GM06990 (cell line): ENCODE data around the gene SPTLC2.
"Not testable (repeated sequence)": the region's sequence is repeated elsewhere in the genome, so short reads cannot be mapped to it uniquely, and the experiment has no call there.

Experiments
- DNase-seq: peaks from one replicate; pipeline ENCODE4 v3.0.0-alpha.2; 2011; ENCODE audit not compliant: insufficient read length; ENCODE audit errors: extremely low read depth
- H3K27me3 ChIP-seq: replicated peaks from 2 replicates; pipeline ENCODE4 v1.6.0; 2011; ENCODE audit warnings: low read length; ENCODE audit not compliant: control insufficient read depth, insufficient read depth
- H3K36me3 ChIP-seq: 2 replicates; pipeline ENCODE4 v1.5.1; 2011; ENCODE audit warnings: low read length; ENCODE audit not compliant: control insufficient read depth, insufficient read depth
- H3K4me3 ChIP-seq: replicated peaks from 2 replicates; pipeline ENCODE4 v1.5.1; 2011; ENCODE audit warnings: low read depth, mild to moderate bottlenecking, control low read depth, low read length
- TF ChIP-seq, protein P1 (sequence below): IDR thresholded peaks from 2 replicates; pipeline ENCODE4 v1.5.1; 2011; ENCODE audit warnings: low read length, control low read depth, mild to moderate bottlenecking, inconsistent platforms; ENCODE audit not compliant: insufficient read depth, poor library complexity, severe bottlenecking

The SPTLC2 gene

DNA sequence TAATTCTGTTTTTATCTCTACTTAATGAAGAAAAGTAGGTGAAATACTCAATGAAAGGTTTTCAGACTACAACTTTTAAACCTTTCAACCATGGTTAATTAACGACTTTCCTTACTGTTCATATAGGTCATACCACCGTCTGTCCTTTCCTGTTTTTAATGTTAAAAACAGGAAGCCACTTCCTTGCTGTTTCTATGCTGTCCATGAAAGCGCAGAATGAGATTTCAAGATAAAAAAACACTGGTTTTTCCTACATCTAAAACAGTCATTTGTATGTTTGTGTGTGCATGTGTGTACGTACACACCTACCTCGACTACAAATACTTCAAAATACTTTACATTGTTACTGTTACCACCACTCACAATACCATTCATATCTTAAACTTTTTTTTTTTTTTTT, 27.3 kb downstream of the SPTLC2 start:
- TF ChIP-seq, protein P1, sequence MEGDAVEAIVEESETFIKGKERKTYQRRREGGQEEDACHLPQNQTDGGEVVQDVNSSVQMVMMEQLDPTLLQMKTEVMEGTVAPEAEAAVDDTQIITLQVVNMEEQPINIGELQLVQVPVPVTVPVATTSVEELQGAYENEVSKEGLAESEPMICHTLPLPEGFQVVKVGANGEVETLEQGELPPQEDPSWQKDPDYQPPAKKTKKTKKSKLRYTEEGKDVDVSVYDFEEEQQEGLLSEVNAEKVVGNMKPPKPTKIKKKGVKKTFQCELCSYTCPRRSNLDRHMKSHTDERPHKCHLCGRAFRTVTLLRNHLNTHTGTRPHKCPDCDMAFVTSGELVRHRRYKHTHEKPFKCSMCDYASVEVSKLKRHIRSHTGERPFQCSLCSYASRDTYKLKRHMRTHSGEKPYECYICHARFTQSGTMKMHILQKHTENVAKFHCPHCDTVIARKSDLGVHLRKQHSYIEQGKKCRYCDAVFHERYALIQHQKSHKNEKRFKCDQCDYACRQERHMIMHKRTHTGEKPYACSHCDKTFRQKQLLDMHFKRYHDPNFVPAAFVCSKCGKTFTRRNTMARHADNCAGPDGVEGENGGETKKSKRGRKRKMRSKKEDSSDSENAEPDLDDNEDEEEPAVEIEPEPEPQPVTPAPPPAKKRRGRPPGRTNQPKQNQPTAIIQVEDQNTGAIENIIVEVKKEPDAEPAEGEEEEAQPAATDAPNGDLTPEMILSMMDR, result no peak
- Histone ChIP-seq H3K27me3 (no peaks in the 10 kb centered on the region), H3K4me3 (no peak overlapping the region), H3K36me3 (no peaks in the 10 kb centered on the region)
- DNase-seq, result no peak

DNA sequence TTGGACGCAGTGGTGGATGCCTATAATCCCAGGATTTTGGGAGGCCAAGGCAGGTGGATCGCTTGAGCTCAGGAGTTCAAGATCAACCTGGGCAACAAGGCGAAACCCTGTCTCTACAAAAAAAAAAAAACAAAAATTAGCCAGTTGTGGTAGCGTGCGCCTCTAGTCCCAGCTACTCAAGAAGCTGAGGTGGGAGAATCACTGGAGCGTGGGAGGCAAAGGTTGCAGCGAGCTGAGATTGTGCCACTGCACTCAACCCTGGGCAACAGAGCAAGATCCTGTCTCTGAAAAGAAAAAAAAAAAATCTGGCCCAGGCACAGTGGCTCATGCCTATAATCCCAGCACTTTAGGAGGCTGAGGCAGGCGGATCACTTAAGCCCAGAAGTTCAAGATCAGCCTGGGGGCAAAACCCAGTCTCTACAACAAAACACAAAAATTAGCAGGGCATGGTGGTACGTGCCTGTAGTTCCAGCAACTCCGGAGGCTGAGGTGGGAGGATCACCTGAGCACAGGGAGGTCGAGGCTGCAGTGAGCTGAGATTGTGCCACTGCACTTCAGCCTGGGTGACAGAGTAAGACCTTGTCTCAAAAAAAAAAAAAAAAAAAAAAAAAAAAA, 27.9 kb downstream of the SPTLC2 start:
- not testable (repeated sequence) for H3K27me3 ChIP-seq, H3K4me3 ChIP-seq, DNase-seq, H3K36me3 ChIP-seq

DNA sequence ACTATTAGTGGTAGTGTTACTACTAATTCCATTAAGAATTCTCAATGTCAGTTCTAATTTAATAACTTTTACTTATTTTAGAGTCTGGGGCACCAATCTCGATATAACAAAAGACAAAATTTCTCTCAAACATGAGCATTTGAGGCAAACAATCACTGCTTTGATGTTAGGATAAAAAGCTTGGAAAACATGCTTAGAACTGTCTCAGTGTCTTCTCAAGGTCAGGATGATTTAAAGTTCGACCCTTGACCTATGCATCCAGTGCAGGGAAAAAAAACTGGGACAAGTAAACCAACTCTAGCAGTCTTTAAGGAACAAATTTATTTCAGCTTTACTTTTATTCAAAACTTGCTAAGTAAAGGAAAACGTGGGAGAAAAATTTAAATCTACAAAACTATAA, 31.1 kb downstream of the SPTLC2 start:
- Histone ChIP-seq H3K4me3 (no peak overlapping the region), H3K27me3 (no peaks in the 10 kb centered on the region), H3K36me3 (no peaks in the 10 kb centered on the region)
- TF ChIP-seq, protein P1, result no peak
- DNase-seq, result no peak

DNA sequence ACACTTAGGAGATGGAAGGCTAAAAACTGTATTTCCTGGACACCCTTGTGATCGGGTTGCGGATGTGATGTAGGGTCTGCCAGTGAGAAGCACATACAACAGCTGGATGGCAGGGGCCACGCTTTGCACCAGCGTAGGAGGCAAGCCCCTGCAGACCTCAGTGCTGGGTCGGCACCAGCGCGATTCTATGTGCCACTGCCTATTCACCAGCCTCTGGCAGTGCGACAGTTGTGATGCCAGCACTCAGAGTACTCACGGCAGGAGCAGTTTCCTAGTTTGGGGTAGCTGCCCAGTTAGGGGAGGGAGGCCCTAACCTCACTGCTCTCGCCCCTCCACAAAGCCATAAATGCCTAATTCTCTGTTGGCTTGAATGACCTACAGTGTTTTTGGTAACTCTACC, 31.6 kb downstream of the SPTLC2 start:
- TF ChIP-seq, protein P1, result no peak
- no peak for DNase-seq

DNA sequence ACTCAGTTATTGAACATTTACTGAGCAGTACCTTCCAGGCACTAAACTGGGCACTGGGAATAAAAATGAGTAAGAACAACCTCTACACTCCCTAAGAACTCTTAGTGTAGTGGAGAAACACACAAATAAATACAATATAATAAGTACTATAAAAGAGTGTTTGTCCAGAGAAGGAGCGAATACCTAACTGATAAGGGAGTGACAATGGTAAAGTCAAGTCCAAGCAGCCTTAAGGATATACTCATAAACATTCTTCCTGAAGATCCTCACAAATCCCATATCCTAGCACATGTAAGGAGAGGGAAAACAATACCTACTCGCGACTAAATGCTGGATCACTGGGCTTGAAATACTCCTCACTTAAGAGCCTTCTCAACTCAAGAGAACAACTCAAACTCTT, 32.8 kb downstream of the SPTLC2 start:
- H3K27me3 ChIP-seq, result no peaks in the 10 kb centered on the region
- TF ChIP-seq, protein P1, result no peak
- no peak for DNase-seq
- H3K4me3 ChIP-seq, result no peak overlapping the region
- no peaks in the 10 kb centered on the region for H3K36me3 ChIP-seq

More for the DNA sequence above, 31.6 kb downstream of the SPTLC2 start:
- H3K4me3 ChIP-seq, result no peak overlapping the region
- no peaks in the 10 kb centered on the region for H3K27me3 ChIP-seq
- no peaks in the 10 kb centered on the region for H3K36me3 ChIP-seq

DNA sequence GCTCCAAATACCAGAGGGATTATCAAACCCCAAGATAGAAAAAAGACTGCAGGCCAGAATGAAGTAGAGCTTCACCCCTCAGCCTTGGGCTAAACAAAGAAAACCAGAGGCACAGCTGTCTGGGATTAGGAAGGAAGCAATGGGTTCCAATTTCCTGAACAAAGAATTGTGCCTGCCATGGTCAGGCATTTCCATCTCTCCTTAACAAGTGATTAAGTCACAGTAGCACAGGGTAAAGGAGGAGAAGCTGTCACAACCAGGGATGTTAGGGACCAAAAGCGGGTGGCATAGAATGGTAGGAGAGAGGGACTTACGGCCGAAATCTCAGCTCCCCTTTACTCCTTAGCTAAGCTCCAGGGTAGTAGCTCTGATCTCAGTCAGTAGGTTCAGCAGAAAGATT, 33.9 kb downstream of the SPTLC2 start:
- Histone ChIP-seq H3K36me3 (no peaks in the 10 kb centered on the region), H3K4me3 (no peak overlapping the region), H3K27me3 (no peaks in the 10 kb centered on the region)
- DNase-seq, result no peak
- TF ChIP-seq, protein P1, result no peak
